ENCODE data around the gene PHF5A.

PHF5A gene

DNA sequence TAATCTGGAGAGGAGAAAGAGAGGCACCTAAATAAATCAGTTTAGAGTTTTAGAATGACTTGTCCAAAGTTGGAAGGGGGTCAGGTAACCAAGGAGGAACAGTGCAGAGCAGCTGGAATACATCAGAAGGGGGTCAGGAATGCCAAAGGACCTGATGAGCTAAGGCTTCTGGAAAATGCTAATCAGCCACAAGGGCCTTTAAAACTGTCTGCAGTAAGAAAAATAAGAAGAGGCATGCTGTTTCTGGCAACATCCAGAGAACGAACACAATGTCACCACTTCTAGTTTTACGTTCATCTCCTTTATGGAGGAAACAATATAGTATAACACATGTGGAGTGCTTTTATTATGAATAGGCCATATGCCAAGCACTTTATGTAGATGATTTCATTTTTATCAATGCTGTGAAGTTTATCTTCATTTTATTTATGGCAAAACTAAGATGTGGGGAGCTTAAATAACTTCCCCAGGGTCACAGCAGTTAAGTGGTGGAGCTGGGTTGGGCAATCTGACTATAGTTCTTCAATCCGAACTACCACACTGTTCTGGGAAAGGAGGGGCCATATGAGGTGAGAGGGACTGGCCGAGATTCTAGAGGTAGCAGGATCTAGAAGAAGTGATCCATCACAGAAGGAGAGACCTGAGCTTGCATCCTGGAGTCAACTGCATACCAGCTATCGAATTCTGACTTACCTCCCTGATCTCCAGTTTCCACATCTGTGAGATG is 23.0 kb upstream of the PHF5A start:
- Histone ChIP-seq H2AFZ (ENCODE audit: low read length) (no peak overlapping the region), H3K9me3 (replicated peaks; ENCODE audit: insufficient read depth, low read length) (no peaks in the 10 kb centered on the region), H3K9me2 (replicated peaks; ENCODE audit: insufficient read depth, low read length) (no peaks in the 10 kb centered on the region), H3K27me3 (replicated peaks; ENCODE audit: insufficient read depth, low read length) (no peaks in the 10 kb centered on the region), H3K9ac (ENCODE audit: low read length) (no peak overlapping the region), H4K20me1 (ENCODE audit: insufficient read depth, low read length) (peaks cover 31% of the 10 kb centered on the region), H3K36me3 (replicated peaks; ENCODE audit: insufficient read depth, low read length) (no peaks in the 10 kb centered on the region; the same call in 1 of the 2 replicates), H3K4me3 (ENCODE audit: low read length) (no peak overlapping the region), H3K4me1 (ENCODE audit: low read length) (no peaks in the 10 kb centered on the region), H3F3A (ENCODE audit: insufficient read depth, low read length) (no peaks in the 10 kb centered on the region), H3K27ac (ENCODE audit: low read length) (no peak overlapping the region), H3K79me2 (ENCODE audit: low read length) (peaks cover 99% of the 10 kb centered on the region), H3K4me2 (ENCODE audit: low read depth, low read length) (no peak overlapping the region)
- TF ChIP-seq, protein P1, sequence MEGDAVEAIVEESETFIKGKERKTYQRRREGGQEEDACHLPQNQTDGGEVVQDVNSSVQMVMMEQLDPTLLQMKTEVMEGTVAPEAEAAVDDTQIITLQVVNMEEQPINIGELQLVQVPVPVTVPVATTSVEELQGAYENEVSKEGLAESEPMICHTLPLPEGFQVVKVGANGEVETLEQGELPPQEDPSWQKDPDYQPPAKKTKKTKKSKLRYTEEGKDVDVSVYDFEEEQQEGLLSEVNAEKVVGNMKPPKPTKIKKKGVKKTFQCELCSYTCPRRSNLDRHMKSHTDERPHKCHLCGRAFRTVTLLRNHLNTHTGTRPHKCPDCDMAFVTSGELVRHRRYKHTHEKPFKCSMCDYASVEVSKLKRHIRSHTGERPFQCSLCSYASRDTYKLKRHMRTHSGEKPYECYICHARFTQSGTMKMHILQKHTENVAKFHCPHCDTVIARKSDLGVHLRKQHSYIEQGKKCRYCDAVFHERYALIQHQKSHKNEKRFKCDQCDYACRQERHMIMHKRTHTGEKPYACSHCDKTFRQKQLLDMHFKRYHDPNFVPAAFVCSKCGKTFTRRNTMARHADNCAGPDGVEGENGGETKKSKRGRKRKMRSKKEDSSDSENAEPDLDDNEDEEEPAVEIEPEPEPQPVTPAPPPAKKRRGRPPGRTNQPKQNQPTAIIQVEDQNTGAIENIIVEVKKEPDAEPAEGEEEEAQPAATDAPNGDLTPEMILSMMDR (IDR thresholded peaks at IDR 0.05; ENCODE audit: low read length) = no peak
- TF ChIP-seq EZH2 (optimal IDR thresholded peaks at IDR 0.05; ENCODE audit: low read depth, low read length) (no peak), EZH2phosphoT487 (IDR thresholded peaks at IDR 0.05; ENCODE audit: low read length) (no peak)
- no peak for DNase-seq

DNA sequence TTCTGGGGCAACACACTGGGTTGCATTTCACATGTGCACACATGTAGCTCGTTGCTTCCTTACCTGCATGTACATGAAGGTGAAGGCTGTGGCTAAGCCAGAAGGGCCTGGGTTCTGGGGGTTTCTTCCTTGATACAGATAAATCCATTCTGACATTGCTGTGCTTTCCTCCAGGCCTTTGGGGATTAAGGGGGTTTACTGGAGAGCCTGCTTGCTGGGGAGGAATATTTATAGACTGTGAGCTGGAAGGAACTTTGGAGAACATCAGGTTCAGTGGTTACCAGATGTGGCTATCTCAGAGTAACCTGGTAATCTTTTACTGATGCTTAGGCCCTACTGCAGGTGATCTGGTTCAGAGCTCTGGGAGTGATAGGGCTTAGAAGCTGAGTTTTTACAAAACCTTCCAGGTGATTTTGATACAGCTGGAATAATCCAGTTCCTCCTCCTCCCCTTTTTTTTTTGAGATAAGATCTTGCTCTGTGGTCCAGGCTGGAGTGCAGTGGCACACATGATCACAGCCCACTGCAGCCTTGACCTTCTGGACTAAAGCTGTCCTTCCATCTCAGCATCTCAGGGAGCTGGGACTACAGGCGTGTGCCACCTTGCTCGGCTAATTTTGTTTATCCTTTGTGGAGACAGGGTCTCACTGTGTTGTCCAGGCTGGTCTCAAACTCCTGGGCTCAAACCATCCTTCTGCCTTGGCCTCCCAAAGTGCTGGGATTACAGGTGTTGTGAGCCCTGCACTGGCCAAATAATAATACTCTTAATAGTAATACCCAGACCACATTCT is 20.3 kb upstream of the PHF5A start:
- Histone ChIP-seq H3K27me3 (replicated peaks; ENCODE audit: insufficient read depth, low read length) (no peaks in the 10 kb centered on the region), H3K4me1 (ENCODE audit: low read length) (no peaks in the 10 kb centered on the region), H3K9ac (ENCODE audit: low read length) (no peak overlapping the region), H3K9me3 (replicated peaks; ENCODE audit: insufficient read depth, low read length) (no peaks in the 10 kb centered on the region), H2AFZ (ENCODE audit: low read length) (no peak overlapping the region), H3K4me3 (ENCODE audit: low read length) (no peak overlapping the region), H3F3A (ENCODE audit: insufficient read depth, low read length) (no peaks in the 10 kb centered on the region), H3K36me3 (replicated peaks; ENCODE audit: insufficient read depth, low read length) (no peaks in the 10 kb centered on the region), H3K79me2 (ENCODE audit: low read length) (peaks cover 97% of the 10 kb centered on the region), H3K9me2 (replicated peaks; ENCODE audit: insufficient read depth, low read length) (no peaks in the 10 kb centered on the region), H3K4me2 (ENCODE audit: low read depth, low read length) (no peak overlapping the region), H3K27ac (ENCODE audit: low read length) (no peak overlapping the region), H4K20me1 (ENCODE audit: insufficient read depth, low read length) (peaks cover 29% of the 10 kb centered on the region)
- no peak for DNase-seq
- no peak for TF ChIP-seq EZH2 (optimal IDR thresholded peaks at IDR 0.05; ENCODE audit: low read depth, low read length)

DNA sequence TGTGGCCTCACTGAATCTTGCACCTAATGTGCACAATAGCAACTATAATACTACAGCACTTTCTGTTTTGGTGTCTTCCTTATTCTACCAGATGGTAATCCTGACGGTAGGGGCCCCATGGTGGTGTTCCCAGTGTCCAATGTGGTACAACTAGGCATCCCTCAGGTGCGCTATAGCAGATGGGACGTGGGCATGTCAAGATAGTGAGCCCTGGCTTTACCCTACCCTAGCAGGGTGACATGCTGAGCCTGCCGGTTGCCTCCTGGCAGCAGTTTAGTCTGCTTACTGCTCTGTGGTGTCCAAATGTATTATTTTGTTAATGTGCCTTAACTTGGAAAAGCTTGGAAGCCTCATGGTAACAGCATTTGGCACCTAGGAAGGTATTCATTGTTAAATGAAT is 19.6 kb upstream of the PHF5A start:
- H3K4me3 ChIP-seq (ENCODE audit: low read length) = no peak overlapping the region
- H3K9ac ChIP-seq (ENCODE audit: low read length) = no peak overlapping the region
- H3K4me1 ChIP-seq (ENCODE audit: low read length) = no peaks in the 10 kb centered on the region
- no peaks in the 10 kb centered on the region for H3K9me3 ChIP-seq (replicated peaks; ENCODE audit: insufficient read depth, low read length)
- no peaks in the 10 kb centered on the region for H3K27me3 ChIP-seq (replicated peaks; ENCODE audit: insufficient read depth, low read length)
- no peak for TF ChIP-seq EZH2phosphoT487 (IDR thresholded peaks at IDR 0.05; ENCODE audit: low read length)
- TF ChIP-seq, protein P1 (IDR thresholded peaks at IDR 0.05; ENCODE audit: low read length) = no peak
- no peak for TF ChIP-seq EZH2 (optimal IDR thresholded peaks at IDR 0.05; ENCODE audit: low read depth, low read length)
- no peaks in the 10 kb centered on the region for H3K9me2 ChIP-seq (replicated peaks; ENCODE audit: insufficient read depth, low read length)
- H3K79me2 ChIP-seq (ENCODE audit: low read length) = peaks cover 97% of the 10 kb centered on the region
- H4K20me1 ChIP-seq (ENCODE audit: insufficient read depth, low read length) = peaks cover 26% of the 10 kb centered on the region
- no peaks in the 10 kb centered on the region for H3K36me3 ChIP-seq (replicated peaks; ENCODE audit: insufficient read depth, low read length)
- no peak overlapping the region for H2AFZ ChIP-seq (ENCODE audit: low read length)
- no peak overlapping the region for H3K4me2 ChIP-seq (ENCODE audit: low read depth, low read length)
- no peak overlapping the region for H3K27ac ChIP-seq (ENCODE audit: low read length)
- H3F3A ChIP-seq (ENCODE audit: insufficient read depth, low read length) = no peaks in the 10 kb centered on the region
- DNase-seq = no peak

Data from MM.1S (cell line).